K562 (cell line): ENCODE results near the gene NARF. TPM values are rescaled to one million over a fixed set of nuclear protein-coding genes. Genes with fewer than 3 reads are reported as not detected.
A peak's percentile ranks its signal among the peaks of the same experiment; 100 is the strongest.

ENCODE experiments used
- ARID2 ChIP-seq: fragments of 450-650 bp; IDR thresholded peaks from 2 replicates; pipeline ENCODE4 v1.6.1; 2017; ENCODE audit warnings: antibody characterized with exemption, mild to moderate bottlenecking
- CLOCK ChIP-seq: fragments of 250-450 bp; sonication (Bioruptor Pico); IDR thresholded peaks from 2 replicates; pipeline ENCODE4 v1.4.0; 2020; ENCODE audit warnings: mild to moderate bottlenecking, moderate library complexity, borderline replicate concordance
- CTCFL ChIP-seq: IDR thresholded peaks from 2 replicates; pipeline ENCODE4 v1.6.1; 2011; ENCODE audit warnings: borderline replicate concordance, low read depth, mild to moderate bottlenecking, moderate library complexity, low read length; ENCODE audit not compliant: insufficient read depth, poor library complexity, severe bottlenecking
- ETV6 ChIP-seq, 3 experiments: fragments of 150-350 bp in 1 of 3; sonication (generic) in 1 of 3; formaldehyde crosslinking in 1 of 3; IDR thresholded peaks; 2 replicates each; pipeline versions ENCODE4 v1.6.1 to v1.8.0; 2014 to 2022; ENCODE audit warnings: borderline replicate concordance in 2 of 3, low read depth in 2 of 3, antibody characterized with exemption in 1 of 3, low read length in 1 of 3, mild to moderate bottlenecking in 1 of 3, missing genetic modification reagents in 1 of 3
- GATA2 ChIP-seq: sonication (generic); formaldehyde crosslinking; IDR thresholded peaks from 2 replicates; pipeline ENCODE4 v1.4.0; 2020; ENCODE audit warnings: mild to moderate bottlenecking, missing genetic modification reagents
- HBP1 ChIP-seq: fragments of 450-650 bp; formaldehyde crosslinking; IDR thresholded peaks from 2 replicates; pipeline ENCODE4 v1.4.0; 2022; ENCODE audit warnings: missing genetic modification characterization
- HDAC1 ChIP-seq, 2 experiments: fragments of 450-650 bp; IDR thresholded peaks; 2 replicates each; pipeline ENCODE4 v1.6.1; 2016 to 2017; ENCODE audit warnings: inconsistent platforms in 1 of 2, mild to moderate bottlenecking in 1 of 2, moderate library complexity in 1 of 2
- KDM2B ChIP-seq: fragments of 250-450 bp; sonication (Bioruptor Pico); IDR thresholded peaks from 2 replicates; pipeline ENCODE4 v1.8.0; 2021; ENCODE audit warnings: mild to moderate bottlenecking, moderate library complexity
- LCOR ChIP-seq: sonication (generic); formaldehyde crosslinking; IDR thresholded peaks from 2 replicates; pipeline ENCODE4 v1.8.0; 2022; ENCODE audit warnings: mild to moderate bottlenecking, missing genetic modification reagents
- NCOA1 ChIP-seq: fragments of 450-650 bp; IDR thresholded peaks from 2 replicates; pipeline ENCODE4 v1.6.1; 2016; ENCODE audit warnings: low read depth
- NR2C2 ChIP-seq, 2 experiments: fragments of 200-800 bp in 1 of 2; sonication (Bioruptor generic) in 1 of 2; sonication (generic) in 1 of 2; formaldehyde crosslinking in 1 of 2; IDR thresholded peaks; 2 replicates each; pipeline versions ENCODE4 v1.6.1 to v1.8.0; 2016 to 2022; ENCODE audit warnings: mild to moderate bottlenecking in 1 of 2, missing compliant biosample characterization in 1 of 2, missing genetic modification characterization in 1 of 2, missing genetic modification reagents in 1 of 2
- SP2 ChIP-seq: IDR thresholded peaks from 2 replicates; pipeline ENCODE4 v1.6.1; 2011; ENCODE audit warnings: mild to moderate bottlenecking, low read depth, low read length, moderate library complexity; ENCODE audit not compliant: poor library complexity, severe bottlenecking; ENCODE audit errors: extremely low read depth
- TARDBP ChIP-seq: fragments of 450-650 bp; IDR thresholded peaks from 2 replicates; pipeline ENCODE4 v1.6.1; 2016
- USF2 ChIP-seq: sonication (generic); formaldehyde crosslinking; IDR thresholded peaks from 2 replicates; pipeline ENCODE4 v1.5.0; 2020; ENCODE audit warnings: missing genetic modification reagents
- ZBTB43 ChIP-seq: sonication (generic); formaldehyde crosslinking; IDR thresholded peaks from 2 replicates; pipeline ENCODE4 v1.8.0; 2023; ENCODE audit warnings: mild to moderate bottlenecking, missing genetic modification reagents
- ZNF124 ChIP-seq: sonication (generic); formaldehyde crosslinking; IDR thresholded peaks from 2 replicates; pipeline ENCODE4 v1.8.1; 2022; ENCODE audit warnings: missing genetic modification reagents
- polyA plus RNA-seq, 8 experiments: library from polyadenylated mRNA; depleted of rRNA in 4 of 8; stranded (reverse) in 5 of 8; unstranded in 3 of 8; fragments of >200 nt; fragmentation: Nextera tagmentation in 2 of 8; fragmentation: Illumina TruSeq in 1 of 8; extraction: Ambion mirVana in 2 of 8; extraction: Trizol in 1 of 8; gene quantifications; 2 replicates each; pipeline versions ENCODE4 v1.2.1 to v1.2.3, GENCODE V29; 2011 to 2014; ENCODE audit warnings: inconsistent platforms in 1 of 8, missing spikeins in 1 of 8
- total RNA-seq, 7 experiments: library from RNA; depleted of rRNA in 6 of 7; stranded (reverse); fragments of >200 nt in 6 of 7; fragmentation: Illumina TruSeq in 2 of 7; extraction: Trizol in 2 of 7; gene quantifications; 2 replicates each; pipeline versions ENCODE4 v1.2.1 to v1.2.3, GENCODE V29; 2011 to 2021; ENCODE audit warnings: low replicate concordance in 1 of 7

NARF gene
- total and polyA plus RNA-seq, 9 of the 15 experiments (the other 6 are each of a cell fraction or from before 2014, with no cell fraction given): 60.4 to 423 (median 132) TPM

GRCh38 chr17:82414548-82415281 lies 43.8 kb upstream of the NARF start (continued):
- TF ChIP-seq ZBTB43 (CRISPR knock-in tag) (peak; percentile 72; the same call in 1 of the 2 replicates), NCOA1 (peak; percentile 89), ZNF124 (CRISPR knock-in tag) (peak; percentile 67; the same call in 1 of the 2 replicates), LCOR (CRISPR knock-in tag) (peak; percentile 91), KDM2B (CRISPR knock-in tag) (no peak), CTCFL (peak; percentile 29), ARID2 (peak; percentile 84; the same call in 1 of the 2 replicates), TARDBP (peak; percentile 49; the same call in 1 of the 2 replicates), GATA2 (CRISPR knock-in tag) (peak; percentile 18; the same call in 1 of the 2 replicates), NR2C2 (CRISPR knock-in tag; IDR thresholded peaks at IDR 0.05) (peak; percentile 57; the same call in 1 of the 2 replicates), NR2C2 (tag; IDR thresholded peaks at IDR 0.05) (no peak), SP2 (no peak), USF2 (CRISPR knock-in tag) (peak; percentile 45), ETV6 (IDR thresholded peaks at IDR 0.05; ENCODE audit: borderline replicate concordance in 1 of 2, low read depth in 2 of 2, low read length in 1 of 2) (no peak), ETV6 (CRISPR knock-in tag; IDR thresholded peaks at IDR 0.05; ENCODE audit: borderline replicate concordance) (peak; percentile 69; the same call in 1 of the 2 replicates), HDAC1 (IDR thresholded peaks at IDR 0.05) (peak in 1 of 2 experiments; percentile 93; a peak in 2 of 4 replicates), HBP1 (no peak), CLOCK (no peak)
